Naive B cell (primary cell): ENCODE data around the gene BTBD9. TPM values are rescaled to one million over a fixed set of nuclear protein-coding genes. Genes with fewer than 3 reads are reported as not detected.
"Not testable (repeated sequence)": the region's sequence is repeated elsewhere in the genome, so short reads cannot be mapped to it uniquely, and the experiment has no call there.

Experiments used
- ATAC-seq, 2 donors: fragments of 150-1000 bp; cut with Tn5 transposase; 2 replicates each; pipeline ENCODE4 v1.10.0; 2021; ENCODE audit warnings: low read depth in 2 of 2, mild to moderate bottlenecking in 2 of 2, moderate library complexity in 2 of 2
- DNase-seq: peaks from one replicate; pipeline ENCODE4 v3.0.0; 2022
- H3K27ac Mint-ChIP-seq, 6 donors: one replicate each; pipeline ENCODE4 v1.8.0; 2020 to 2022; ENCODE audit warnings: mild to moderate bottlenecking in 6 of 6, mixed read lengths in 6 of 6, moderate library complexity in 5 of 6, inconsistent platforms in 2 of 6
- H3K27me3 Mint-ChIP-seq, 3 donors: one replicate each; pipeline ENCODE4 v1.8.0; 2021 to 2022; ENCODE audit warnings: mixed read lengths in 3 of 3, mild to moderate bottlenecking in 1 of 3
- H3K36me3 Mint-ChIP-seq, 2 donors: one replicate each; pipeline ENCODE4 v1.8.0; 2020 to 2022; ENCODE audit warnings: mixed read lengths in 2 of 2, inconsistent platforms in 1 of 2, mild to moderate bottlenecking in 1 of 2
- H3K4me1 Mint-ChIP-seq, 3 donors: one replicate each; pipeline ENCODE4 v1.8.0; 2020 to 2022; ENCODE audit warnings: mixed read lengths in 3 of 3, inconsistent platforms in 1 of 3, mild to moderate bottlenecking in 1 of 3, moderate library complexity in 1 of 3
- H3K4me3 Mint-ChIP-seq, 8 donors: one replicate each; pipeline ENCODE4 v1.8.0; 2020 to 2022; ENCODE audit warnings: mild to moderate bottlenecking in 8 of 8, mixed read lengths in 8 of 8, moderate library complexity in 8 of 8, inconsistent platforms in 2 of 8
- H3K9me3 Mint-ChIP-seq, 7 donors: one replicate each; pipeline ENCODE4 v1.8.0; 2020 to 2022; ENCODE audit warnings: mixed read lengths in 7 of 7, mild to moderate bottlenecking in 5 of 7, inconsistent platforms in 2 of 7, moderate library complexity in 1 of 7
- polyA plus RNA-seq, 6 donors: library from polyadenylated mRNA; unstranded; fragments of 300-500 nt; fragmentation: Illumina TruSeq; gene quantifications; one replicate each; pipeline ENCODE4 v1.2.3, GENCODE V29; 2021; ENCODE audit warnings: low read depth in 6 of 6

The BTBD9 gene
- polyA plus RNA-seq, 6 donors from 2014 or later, result 3.5 to 29.1 (median 20.2) TPM

GRCh38 chr6:38349221-38349620 lies 290.5 kb downstream of the BTBD9 start:
- H3K27me3 Mint-ChIP-seq, result no peaks in the 10 kb centered on the region
- H3K36me3 Mint-ChIP-seq, result peaks cover 6 to 14% of the 10 kb centered on the region in 2 donors
- no peaks in the 10 kb centered on the region for H3K9me3 Mint-ChIP-seq
- no peak overlapping the region for H3K27ac Mint-ChIP-seq
- H3K4me1 Mint-ChIP-seq, result peaks cover 6 to 15% (median 9%) of the 10 kb centered on the region in 3 donors
- DNase-seq (no peak), ATAC-seq (no peak)
- H3K4me3 Mint-ChIP-seq, result no peak overlapping the region

- H3K36me3 Mint-ChIP-seq, result peaks cover 6 to 14% of the 10 kb centered on the region in 2 donors
- ATAC-seq (no peak), DNase-seq (no peak)
- H3K4me1 Mint-ChIP-seq, result peaks cover 3 to 9% (median 5%) of the 10 kb centered on the region in 3 donors
- H3K27me3 Mint-ChIP-seq, result no peaks in the 10 kb centered on the region
- H3K9me3 Mint-ChIP-seq, result no peaks in the 10 kb centered on the region
- H3K4me3 Mint-ChIP-seq, result no peak overlapping the region
- no peak overlapping the region for H3K27ac Mint-ChIP-seq
Observed at GRCh38 chr6:38348371-38348770, 291.4 kb downstream of the BTBD9 start.

GRCh38 chr6:38347829-38348228 lies 291.9 kb downstream of the BTBD9 start:
- H3K27me3 Mint-ChIP-seq, H3K4me3 Mint-ChIP-seq, DNase-seq, H3K4me1 Mint-ChIP-seq, ATAC-seq, H3K9me3 Mint-ChIP-seq: not testable (repeated sequence)
- Mint-ChIP-seq H3K27ac (peak overlapping the region in 1 of 6 donors; percentile 75), H3K36me3 (peaks cover 6 to 10% of the 10 kb centered on the region in 2 donors)

- H3K4me1 Mint-ChIP-seq, result peaks cover 0 to 4% (median 2%) of the 10 kb centered on the region in 3 donors
- no peak overlapping the region for H3K4me3 Mint-ChIP-seq
- ATAC-seq (no peak), DNase-seq (no peak)
- peak overlapping the region in 1 of 6 donors; percentile 57 for H3K27ac Mint-ChIP-seq
- no peaks in the 10 kb centered on the region for H3K27me3 Mint-ChIP-seq
- peaks cover 6 to 7% of the 10 kb centered on the region in 2 donors for H3K36me3 Mint-ChIP-seq
- H3K9me3 Mint-ChIP-seq, result no peaks in the 10 kb centered on the region
Observed at GRCh38 chr6:38346291-38347079, 293.2 kb downstream of the BTBD9 start.

GRCh38 chr6:38345586-38345985 lies 294.1 kb downstream of the BTBD9 start:
- H3K27ac Mint-ChIP-seq, result peak overlapping the region in 2 of 6 donors; percentile 50 to 74
- peaks cover 0 to 3% (median 0%) of the 10 kb centered on the region in 3 donors for H3K4me1 Mint-ChIP-seq
- peaks cover 6 to 16% of the 10 kb centered on the region in 2 donors for H3K36me3 Mint-ChIP-seq

GRCh38 chr6:38341496-38341895 lies 298.2 kb downstream of the BTBD9 start:
- H3K4me3 Mint-ChIP-seq, result no peak overlapping the region
- H3K9me3 Mint-ChIP-seq, result peaks cover 0 to 10% (median 3%) of the 10 kb centered on the region in 7 donors
- ATAC-seq (no peak), DNase-seq (no peak)
- H3K27ac Mint-ChIP-seq, result no peak overlapping the region
- peaks cover 21 to 44% of the 10 kb centered on the region in 2 donors for H3K36me3 Mint-ChIP-seq
- H3K27me3 Mint-ChIP-seq, result no peaks in the 10 kb centered on the region
- peaks cover 7 to 14% (median 12%) of the 10 kb centered on the region in 3 donors for H3K4me1 Mint-ChIP-seq

More at GRCh38 chr6:38345586-38345985, 294.1 kb downstream of the BTBD9 start:
- H3K4me3 Mint-ChIP-seq, result peak overlapping the region in 1 of 8 donors; percentile 41
- DNase-seq (no peak), ATAC-seq (no peak)
- H3K27me3 Mint-ChIP-seq, result no peaks in the 10 kb centered on the region
- H3K9me3 Mint-ChIP-seq, result no peaks in the 10 kb centered on the region

GRCh38 chr6:38339914-38340313 lies 299.8 kb downstream of the BTBD9 start:
- no peak for DNase-seq
- Mint-ChIP-seq H3K36me3 (peaks cover 26 to 43% of the 10 kb centered on the region in 2 donors), H3K4me3 (no peak overlapping the region), H3K4me1 (peaks cover 8 to 16% (median 14%) of the 10 kb centered on the region in 3 donors), H3K27ac (no peak overlapping the region), H3K9me3 (peaks cover 2 to 21% (median 14%) of the 10 kb centered on the region in 7 donors), H3K27me3 (no peaks in the 10 kb centered on the region)
- ATAC-seq, result no peak

- Mint-ChIP-seq H3K27me3 (no peaks in the 10 kb centered on the region), H3K27ac (peak overlapping the region in 1 of 6 donors; percentile 49), H3K9me3 (peaks cover 11 to 37% (median 28%) of the 10 kb centered on the region in 7 donors), H3K36me3 (peaks cover 42 to 55% of the 10 kb centered on the region in 2 donors), H3K4me1 (peaks cover 8 to 16% (median 14%) of the 10 kb centered on the region in 3 donors), H3K4me3 (no peak overlapping the region)
- DNase-seq, result no peak
- ATAC-seq, result no peak
Observed at GRCh38 chr6:38337819-38338465, 301.8 kb downstream of the BTBD9 start.

- H3K27ac Mint-ChIP-seq, result peak overlapping the region in 1 of 6 donors; percentile 47
Observed at GRCh38 chr6:38336922-38337321, 302.8 kb downstream of the BTBD9 start.

GRCh38 chr6:38326837-38327236 lies 312.9 kb downstream of the BTBD9 start:
- Mint-ChIP-seq H3K4me1 (peaks cover 0 to 12% (median 6%) of the 10 kb centered on the region in 3 donors), H3K4me3 (no peak overlapping the region), H3K27me3 (no peaks in the 10 kb centered on the region), H3K36me3 (peaks cover 8 to 17% of the 10 kb centered on the region in 2 donors), H3K9me3 (no peaks in the 10 kb centered on the region), H3K27ac (peak overlapping the region in 1 of 6 donors; percentile 6)
- ATAC-seq (no peak), DNase-seq (no peak)

More at GRCh38 chr6:38336922-38337321, 302.8 kb downstream of the BTBD9 start:
- H3K4me3 Mint-ChIP-seq, result no peak overlapping the region
- H3K4me1 Mint-ChIP-seq, result peaks cover 8 to 16% (median 14%) of the 10 kb centered on the region in 3 donors
- peaks cover 47 to 55% of the 10 kb centered on the region in 2 donors for H3K36me3 Mint-ChIP-seq
- peaks cover 11 to 38% (median 28%) of the 10 kb centered on the region in 7 donors for H3K9me3 Mint-ChIP-seq
- no peak for DNase-seq
- no peaks in the 10 kb centered on the region for H3K27me3 Mint-ChIP-seq
- ATAC-seq, result peak in 1 of 2 donors; percentile 25

GRCh38 chr6:38323216-38323615 lies 316.5 kb downstream of the BTBD9 start:
- DNase-seq (no peak), ATAC-seq (no peak)
- no peaks in the 10 kb centered on the region for H3K27me3 Mint-ChIP-seq
- no peak overlapping the region for H3K4me3 Mint-ChIP-seq
- H3K4me1 Mint-ChIP-seq, result peaks cover 11 to 24% (median 14%) of the 10 kb centered on the region in 3 donors
- peak overlapping the region in 1 of 6 donors; percentile 9 for H3K27ac Mint-ChIP-seq
- peaks cover 8 to 21% of the 10 kb centered on the region in 2 donors for H3K36me3 Mint-ChIP-seq
- H3K9me3 Mint-ChIP-seq, result peaks cover 0 to 2% (median 0%) of the 10 kb centered on the region in 7 donors

- Mint-ChIP-seq H3K4me1 (peaks cover 22 to 30% (median 25%) of the 10 kb centered on the region in 3 donors), H3K4me3 (no peak overlapping the region), H3K27ac (peak overlapping the region in 1 of 6 donors; percentile 39), H3K27me3 (no peaks in the 10 kb centered on the region), H3K36me3 (peaks cover 8 to 21% of the 10 kb centered on the region in 2 donors), H3K9me3 (peaks cover 0 to 2% (median 0%) of the 10 kb centered on the region in 7 donors)
- ATAC-seq, result no peak
- DNase-seq, result no peak
Observed at GRCh38 chr6:38322138-38322537, 317.6 kb downstream of the BTBD9 start.

GRCh38 chr6:38320843-38321242 lies 318.9 kb downstream of the BTBD9 start:
- Mint-ChIP-seq H3K9me3 (peaks cover 0 to 2% (median 0%) of the 10 kb centered on the region in 7 donors), H3K4me1 (peaks cover 35 to 41% (median 38%) of the 10 kb centered on the region in 3 donors), H3K27ac (peak overlapping the region in 1 of 6 donors; percentile 39), H3K36me3 (peaks cover 8 to 11% of the 10 kb centered on the region in 2 donors), H3K27me3 (no peaks in the 10 kb centered on the region), H3K4me3 (no peak overlapping the region)
- ATAC-seq (no peak), DNase-seq (no peak)
